DND-41 (cell line): ENCODE measurements around the gene PTPN3.
A peak's percentile ranks its signal among the peaks of the same experiment; 100 is the strongest.
"Not testable (repeated sequence)": the region's sequence is repeated elsewhere in the genome, so short reads cannot be mapped to it uniquely, and the experiment has no call there.

Source experiments
- ATAC-seq: fragments of 200-7000 bp; cut with Tn5 transposase; 3 replicates; pipeline ENCODE4 v1.9.1; 2021; ENCODE audit warnings: low read depth; ENCODE audit not compliant: insufficient read depth
- DNase-seq: peaks from one replicate; pipeline ENCODE4 v3.0.0-alpha.2; 2020
- H2AFZ ChIP-seq: 2 replicates; pipeline ENCODE4 v1.6.0; 2012; ENCODE audit warnings: low read depth, low read length
- H3K27ac ChIP-seq: 2 replicates; pipeline ENCODE4 v1.5.1; 2012; ENCODE audit warnings: low read length, inconsistent platforms
- H3K27me3 ChIP-seq: fragments of 200-600 bp; sonication (generic); 2 replicates; pipeline ENCODE4 v1.6.0; 2012; ENCODE audit warnings: low read length, mild to moderate bottlenecking, inconsistent platforms; ENCODE audit not compliant: insufficient read depth, poor library complexity
- H3K36me3 ChIP-seq: 2 replicates; pipeline ENCODE4 v1.5.1; 2012; ENCODE audit warnings: low read length, inconsistent platforms; ENCODE audit not compliant: insufficient read depth
- H3K4me1 ChIP-seq: 2 replicates; pipeline ENCODE4 v1.5.1; 2012; ENCODE audit warnings: mild to moderate bottlenecking, low read length; ENCODE audit not compliant: insufficient read depth
- H3K4me2 ChIP-seq: 2 replicates; pipeline ENCODE4 v1.6.0; 2012; ENCODE audit warnings: mild to moderate bottlenecking, moderate library complexity, low read length, inconsistent platforms; ENCODE audit not compliant: insufficient read depth
- H3K4me3 ChIP-seq, 2 experiments: fragments of 200-600 bp in 1 of 2; shearing (Covaris generic) in 1 of 2; 2 replicates each; pipeline ENCODE4 v1.5.1; 2012 to 2016; ENCODE audit warnings: inconsistent platforms in 2 of 2, low read length in 2 of 2, mild to moderate bottlenecking in 2 of 2, low read depth in 1 of 2, moderate library complexity in 1 of 2
- H3K79me2 ChIP-seq: 2 replicates; pipeline ENCODE4 v1.6.0; 2012; ENCODE audit warnings: low read length, inconsistent platforms; ENCODE audit not compliant: insufficient read depth
- H3K9ac ChIP-seq: 2 replicates; pipeline ENCODE4 v1.6.0; 2012; ENCODE audit warnings: low read depth, mild to moderate bottlenecking, inconsistent platforms, low read length, moderate library complexity
- H3K9me3 ChIP-seq: 2 replicates; pipeline ENCODE4 v1.5.1; 2012; ENCODE audit warnings: low read length, moderate library complexity, mild to moderate bottlenecking, inconsistent platforms; ENCODE audit not compliant: insufficient read depth, severe bottlenecking
- H4K20me1 ChIP-seq: 2 replicates; pipeline ENCODE4 v1.6.0; 2012; ENCODE audit warnings: low read length; ENCODE audit not compliant: insufficient read depth
- EZH2 ChIP-seq: IDR thresholded peaks from 3 replicates; pipeline ENCODE4 v1.6.1; 2012; ENCODE audit warnings: borderline replicate concordance, low read depth, mild to moderate bottlenecking, moderate library complexity, low read length, inconsistent platforms; ENCODE audit not compliant: severe bottlenecking
- TF ChIP-seq, protein P1 (sequence below): IDR thresholded peaks from 2 replicates; pipeline ENCODE4 v1.5.1; 2012; ENCODE audit warnings: borderline replicate concordance, low read length, moderate library complexity, mild to moderate bottlenecking; ENCODE audit not compliant: poor library complexity, severe bottlenecking; ENCODE audit errors: extremely low read depth

The PTPN3 gene

GRCh38 chr9:109534151-109534550 is 36.0 kb upstream of the PTPN3 start:
- TF ChIP-seq EZH2: no peak
- TF ChIP-seq, protein P1, sequence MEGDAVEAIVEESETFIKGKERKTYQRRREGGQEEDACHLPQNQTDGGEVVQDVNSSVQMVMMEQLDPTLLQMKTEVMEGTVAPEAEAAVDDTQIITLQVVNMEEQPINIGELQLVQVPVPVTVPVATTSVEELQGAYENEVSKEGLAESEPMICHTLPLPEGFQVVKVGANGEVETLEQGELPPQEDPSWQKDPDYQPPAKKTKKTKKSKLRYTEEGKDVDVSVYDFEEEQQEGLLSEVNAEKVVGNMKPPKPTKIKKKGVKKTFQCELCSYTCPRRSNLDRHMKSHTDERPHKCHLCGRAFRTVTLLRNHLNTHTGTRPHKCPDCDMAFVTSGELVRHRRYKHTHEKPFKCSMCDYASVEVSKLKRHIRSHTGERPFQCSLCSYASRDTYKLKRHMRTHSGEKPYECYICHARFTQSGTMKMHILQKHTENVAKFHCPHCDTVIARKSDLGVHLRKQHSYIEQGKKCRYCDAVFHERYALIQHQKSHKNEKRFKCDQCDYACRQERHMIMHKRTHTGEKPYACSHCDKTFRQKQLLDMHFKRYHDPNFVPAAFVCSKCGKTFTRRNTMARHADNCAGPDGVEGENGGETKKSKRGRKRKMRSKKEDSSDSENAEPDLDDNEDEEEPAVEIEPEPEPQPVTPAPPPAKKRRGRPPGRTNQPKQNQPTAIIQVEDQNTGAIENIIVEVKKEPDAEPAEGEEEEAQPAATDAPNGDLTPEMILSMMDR: no peak
- no peak for ATAC-seq
- no peak overlapping the region for H3K4me2 ChIP-seq

GRCh38 chr9:109532652-109533051 is 34.5 kb upstream of the PTPN3 start:
- not testable (repeated sequence) for H3K4me2 ChIP-seq, H3K36me3 ChIP-seq, H3K4me1 ChIP-seq, DNase-seq, H3K27me3 ChIP-seq, H3K9me3 ChIP-seq, H3K79me2 ChIP-seq, H4K20me1 ChIP-seq, H3K9ac ChIP-seq, ATAC-seq, H3K4me3 ChIP-seq, H3K27ac ChIP-seq, H2AFZ ChIP-seq

More at GRCh38 chr9:109534151-109534550, 36.0 kb upstream of the PTPN3 start:
- no peak overlapping the region for H3K27ac ChIP-seq
- no peaks in the 10 kb centered on the region for H3K4me1 ChIP-seq
- DNase-seq: no peak
- H3K27me3 ChIP-seq: peaks cover 2% of the 10 kb centered on the region
- no peak overlapping the region for H3K4me3 ChIP-seq
- H3K79me2 ChIP-seq: no peaks in the 10 kb centered on the region
- H4K20me1 ChIP-seq: no peaks in the 10 kb centered on the region
- H3K36me3 ChIP-seq: no peaks in the 10 kb centered on the region
- no peaks in the 10 kb centered on the region for H3K9me3 ChIP-seq
- H3K9ac ChIP-seq: no peak overlapping the region
- H2AFZ ChIP-seq: no peak overlapping the region

- ATAC-seq (no peak), DNase-seq (no peak)
- Histone ChIP-seq H3K4me2 (no peak overlapping the region), H3K4me1 (no peaks in the 10 kb centered on the region), H3K4me3 (no peak overlapping the region), H2AFZ (no peak overlapping the region), H3K79me2 (no peaks in the 10 kb centered on the region), H3K36me3 (no peaks in the 10 kb centered on the region), H3K9ac (no peak overlapping the region), H3K27me3 (no peaks in the 10 kb centered on the region), H3K27ac (no peak overlapping the region), H4K20me1 (no peaks in the 10 kb centered on the region), H3K9me3 (no peaks in the 10 kb centered on the region)
- TF ChIP-seq, protein P1: no peak
- TF ChIP-seq EZH2: no peak
Observed at GRCh38 chr9:109522106-109522505, 24.0 kb upstream of the PTPN3 start.

GRCh38 chr9:109520475-109521132 is 22.5 kb upstream of the PTPN3 start:
- no peak overlapping the region for H3K4me3 ChIP-seq
- H2AFZ ChIP-seq: no peak overlapping the region
- TF ChIP-seq, protein P1: peak; percentile 91
- no peak for TF ChIP-seq EZH2
- no peak overlapping the region for H3K4me2 ChIP-seq
- no peaks in the 10 kb centered on the region for H3K27me3 ChIP-seq
- H3K79me2 ChIP-seq: no peaks in the 10 kb centered on the region
- no peaks in the 10 kb centered on the region for H3K4me1 ChIP-seq
- peak; percentile 66 for DNase-seq
- H3K9me3 ChIP-seq: no peaks in the 10 kb centered on the region
- no peaks in the 10 kb centered on the region for H3K36me3 ChIP-seq
- peak; percentile 97 for ATAC-seq
- no peak overlapping the region for H3K27ac ChIP-seq
- H3K9ac ChIP-seq: no peak overlapping the region
- no peaks in the 10 kb centered on the region for H4K20me1 ChIP-seq
